Lung microvascular endothelial cell (primary cell): ENCODE data around the gene BARD1. TPM values are rescaled to one million over a fixed set of nuclear protein-coding genes. Genes with fewer than 3 reads are reported as not detected.
"Not testable (repeated sequence)": the region's sequence is repeated elsewhere in the genome, so short reads cannot be mapped to it uniquely, and the experiment has no call there.

Experiments used
- DNase-seq, 2 donors: peaks; one replicate each; pipeline versions ENCODE4 v3.0.0 to v3.0.0-alpha.2; 2010; ENCODE audit warnings: low read depth in 2 of 2
- total RNA-seq: library from RNA; depleted of rRNA; stranded (reverse); fragments of >200 nt; gene quantifications from 2 replicates; pipeline ENCODE4 v1.2.1, GENCODE V29; 2014

Gene BARD1
- total RNA-seq: 8.3 and 8.7 TPM in 2 replicates

DNA sequence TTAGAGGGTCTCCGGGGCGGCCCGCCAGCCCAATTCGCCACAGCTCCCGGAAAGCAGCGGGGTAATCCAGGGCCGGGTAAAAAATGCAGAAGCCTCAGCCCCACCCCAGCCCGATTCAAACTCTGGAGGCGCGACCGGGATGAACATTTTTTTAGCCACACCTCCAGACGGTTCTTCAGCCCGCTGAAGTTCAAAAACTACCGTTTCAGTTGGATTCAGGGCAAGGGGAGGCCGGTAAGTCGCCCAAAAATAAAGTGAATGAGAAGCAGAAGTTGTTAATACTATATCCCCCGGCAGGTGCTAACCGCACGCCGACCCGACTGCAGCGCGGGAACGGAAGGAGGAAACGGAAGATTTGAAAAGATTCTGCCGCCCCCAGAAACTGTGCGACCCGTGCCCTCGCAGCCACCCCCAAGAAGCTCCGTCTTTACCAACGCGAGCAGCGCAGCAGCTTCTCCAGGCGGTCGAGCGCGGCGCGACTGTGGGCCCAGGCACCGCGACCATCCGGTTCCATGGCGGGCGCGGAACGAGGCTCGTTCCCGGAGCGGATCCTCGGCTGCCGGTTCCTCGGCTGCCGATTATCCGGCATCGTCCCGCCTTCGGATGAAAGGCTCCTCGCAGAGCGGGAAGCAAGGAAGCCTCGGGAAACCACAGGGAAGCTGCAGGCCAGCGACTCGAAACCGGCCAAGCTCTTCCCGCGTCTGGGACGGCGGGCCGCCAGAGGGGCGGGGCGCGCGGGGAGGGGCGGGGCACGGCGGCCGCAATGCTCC is at the start of gene BARD1:
Gene BARD1 (minus strand): TSS at position 703 of the 770 bp plus-strand sequence. CDS start 114 bp downstream, at position 589.
- peak; percentile 40 to 47 for DNase-seq

DNA sequence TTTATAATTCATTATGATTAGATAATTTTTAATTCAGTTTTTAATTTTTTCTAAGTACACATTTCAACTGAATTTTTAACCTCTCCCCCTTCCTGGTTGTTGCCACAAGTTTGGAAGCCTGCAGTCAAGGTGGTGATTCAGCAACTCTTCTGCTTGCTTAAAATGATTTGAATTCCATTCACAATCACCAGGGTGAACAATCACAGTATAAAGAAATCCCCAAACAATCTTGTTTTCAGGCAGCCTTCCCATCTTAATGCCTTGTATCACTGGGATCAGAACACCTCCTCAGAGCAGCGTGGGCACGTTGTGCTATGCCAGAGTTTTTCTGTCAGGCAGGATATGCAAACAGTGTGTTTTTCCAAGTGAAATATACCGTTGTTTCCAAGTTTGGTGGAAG is 46.7 kb upstream of the BARD1 start:
- DNase-seq: no peak

DNA sequence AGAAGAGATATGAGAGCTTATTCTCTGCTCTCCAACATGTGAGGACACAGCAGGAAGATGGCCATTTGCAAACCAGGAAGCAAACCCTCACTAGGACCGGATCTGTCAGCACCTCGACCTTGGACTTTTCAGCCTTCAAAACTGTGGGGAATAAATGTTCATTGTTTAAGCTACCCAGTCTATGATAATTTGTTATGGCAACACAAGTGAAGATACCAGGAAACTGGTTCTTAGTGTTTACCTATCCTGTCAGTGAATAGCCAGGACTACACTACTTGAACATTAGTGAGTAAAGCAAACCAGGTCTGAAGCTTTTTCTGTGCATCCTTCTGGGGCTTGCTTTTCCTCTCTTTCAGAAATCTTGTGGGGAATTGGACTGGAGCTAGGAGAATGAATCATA is 44.4 kb upstream of the BARD1 start:
- no peak for DNase-seq

DNA sequence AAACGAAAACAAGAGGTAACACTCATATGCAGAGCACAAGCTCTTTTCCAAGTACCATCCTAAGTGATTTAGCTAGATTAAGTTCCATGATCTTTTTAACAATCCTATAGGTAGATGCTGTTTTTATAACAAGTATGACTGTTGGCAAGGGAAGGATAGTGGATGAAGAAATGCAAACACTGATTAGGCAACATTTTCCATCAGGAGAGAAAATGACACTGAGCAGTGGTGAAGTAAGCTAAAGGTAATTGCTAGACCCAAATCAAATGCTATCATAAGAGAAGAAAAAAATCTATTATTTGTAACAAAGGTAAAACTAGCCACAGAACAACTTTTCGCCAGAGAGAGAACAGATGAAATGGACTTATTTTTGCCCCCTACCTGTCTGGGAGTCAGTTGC is 34.3 kb upstream of the BARD1 start:
- DNase-seq: no peak

DNA sequence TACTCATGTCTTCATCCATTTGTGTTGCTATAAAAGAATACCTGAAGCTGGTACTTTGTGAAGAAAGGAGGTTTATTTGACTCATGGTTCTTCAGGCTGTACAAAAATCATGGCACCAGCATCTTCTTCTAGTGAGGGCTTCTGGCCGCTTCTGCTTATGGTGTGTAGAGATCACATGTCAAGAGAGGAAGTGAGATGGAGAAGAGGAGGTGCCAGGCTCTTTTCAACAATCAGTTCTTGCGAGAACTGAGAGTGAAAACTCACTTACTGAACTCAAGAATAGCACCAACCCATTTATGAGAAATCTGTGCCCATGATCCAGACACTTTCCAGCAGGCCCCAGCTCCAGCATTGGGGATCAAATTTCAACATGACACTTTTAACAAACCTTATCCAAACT is 30.0 kb upstream of the BARD1 start:
- no peak for DNase-seq

DNA sequence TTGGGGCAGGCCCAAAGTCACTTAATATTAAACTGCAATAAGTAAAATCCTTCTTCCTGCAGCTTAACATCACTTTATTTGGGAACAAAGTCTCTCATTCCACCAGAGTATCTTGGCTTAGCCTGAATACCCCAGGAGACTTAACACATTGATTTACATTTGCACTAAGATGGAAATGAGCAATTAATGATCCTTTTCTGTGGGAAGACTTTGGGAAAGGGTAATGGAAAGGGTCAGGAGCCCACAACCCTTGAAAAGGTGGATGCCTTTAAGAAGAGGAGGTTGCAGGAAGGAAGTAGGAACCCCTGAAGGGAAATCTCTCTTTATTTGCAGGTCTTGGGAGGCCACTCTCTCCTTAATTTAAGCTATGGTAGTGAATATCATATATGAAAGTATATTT is 28.0 kb upstream of the BARD1 start:
- DNase-seq: no peak

DNA sequence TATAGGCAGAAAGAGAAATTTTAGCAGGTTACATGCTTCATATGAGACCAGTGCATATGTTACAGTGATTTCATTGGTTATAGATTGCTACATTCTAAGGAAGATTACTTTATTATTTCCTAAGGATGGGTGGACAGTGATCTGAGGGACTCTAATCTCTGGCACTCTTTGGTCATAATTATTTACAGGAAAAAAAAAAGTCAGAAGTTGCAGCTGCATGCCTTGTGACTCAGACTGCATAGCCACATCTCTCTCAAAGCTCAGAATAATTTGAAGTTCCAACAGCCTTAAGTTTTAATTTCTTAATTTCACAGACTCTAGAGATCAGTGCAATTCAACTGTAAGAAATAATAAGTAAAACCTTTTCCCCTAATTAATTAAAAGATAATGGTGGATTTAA is 27.1 kb upstream of the BARD1 start:
- DNase-seq: no peak

DNA sequence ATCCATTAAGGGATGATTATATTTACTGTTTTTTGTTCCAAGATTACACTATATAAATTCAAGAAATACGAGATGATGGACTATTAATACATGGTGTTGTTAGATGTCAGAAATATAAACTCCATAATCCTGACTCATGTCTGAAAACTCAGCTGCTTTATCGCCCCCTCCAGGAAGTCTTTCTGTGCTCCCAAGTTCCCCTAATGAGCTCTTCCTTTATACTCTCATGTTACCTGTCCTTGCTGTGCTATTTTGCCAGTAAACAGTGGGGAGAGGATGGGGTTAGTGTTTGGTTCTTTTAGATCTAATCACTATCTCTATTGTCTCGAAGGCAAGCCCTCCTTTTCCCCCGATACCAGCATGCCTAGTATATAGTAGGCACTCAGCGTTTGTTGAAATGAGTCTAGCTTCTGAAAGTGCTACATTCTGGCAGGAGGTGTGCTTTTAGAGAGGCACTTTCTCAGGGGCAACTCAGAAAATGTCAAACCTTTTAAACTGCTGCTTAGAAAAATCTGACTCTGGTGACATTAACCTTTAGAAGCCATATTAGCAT is 21.4 kb upstream of the BARD1 start:
- peak; percentile 52 to 53 for DNase-seq

DNA sequence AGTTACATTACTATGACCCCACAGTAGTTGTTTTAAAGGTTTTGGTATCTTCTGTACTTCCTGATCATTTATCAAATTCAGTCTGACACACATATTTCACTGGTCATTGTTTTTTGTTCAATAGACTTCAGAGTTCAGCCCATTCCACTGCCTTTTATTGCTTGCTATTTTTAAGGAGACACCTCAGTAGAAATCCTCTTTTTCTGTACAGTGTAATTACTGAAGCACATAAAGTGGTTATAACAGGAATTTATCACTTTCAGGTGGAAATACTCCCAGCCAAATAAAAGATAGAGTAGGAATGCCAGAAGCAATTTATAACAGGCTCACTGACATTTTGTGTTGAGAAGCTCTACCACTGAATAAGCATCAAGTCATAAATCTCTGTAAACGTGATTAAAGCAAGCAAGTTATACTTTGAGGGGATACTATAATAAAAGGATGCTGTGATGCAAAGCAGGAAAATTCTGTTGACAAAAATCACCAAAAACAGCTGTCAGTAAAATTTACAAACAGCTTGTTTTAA is 6.6 kb upstream of the BARD1 start:
- no peak for DNase-seq

DNA sequence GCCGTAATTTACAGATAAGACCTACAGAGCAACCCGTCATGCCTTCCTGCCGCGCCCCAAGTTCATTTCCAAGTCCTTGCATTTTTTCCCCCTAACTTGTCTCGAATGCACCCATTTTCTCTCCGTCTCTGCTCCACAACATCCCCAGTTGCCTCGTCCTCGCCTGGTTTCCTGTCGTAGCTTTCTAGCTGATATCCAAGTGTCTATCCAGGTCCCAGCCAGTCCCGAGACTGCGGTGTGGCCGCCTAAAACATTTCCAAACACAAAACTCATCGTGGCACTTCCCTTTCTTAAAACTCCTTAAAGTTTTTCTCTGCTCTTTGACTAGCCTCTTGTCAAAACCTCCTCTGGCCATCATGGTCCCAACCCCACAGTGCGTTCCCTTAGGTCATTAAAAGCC is 1.2 kb upstream of the BARD1 start:
- DNase-seq: peak in 1 of 2 donors; percentile 16

DNA sequence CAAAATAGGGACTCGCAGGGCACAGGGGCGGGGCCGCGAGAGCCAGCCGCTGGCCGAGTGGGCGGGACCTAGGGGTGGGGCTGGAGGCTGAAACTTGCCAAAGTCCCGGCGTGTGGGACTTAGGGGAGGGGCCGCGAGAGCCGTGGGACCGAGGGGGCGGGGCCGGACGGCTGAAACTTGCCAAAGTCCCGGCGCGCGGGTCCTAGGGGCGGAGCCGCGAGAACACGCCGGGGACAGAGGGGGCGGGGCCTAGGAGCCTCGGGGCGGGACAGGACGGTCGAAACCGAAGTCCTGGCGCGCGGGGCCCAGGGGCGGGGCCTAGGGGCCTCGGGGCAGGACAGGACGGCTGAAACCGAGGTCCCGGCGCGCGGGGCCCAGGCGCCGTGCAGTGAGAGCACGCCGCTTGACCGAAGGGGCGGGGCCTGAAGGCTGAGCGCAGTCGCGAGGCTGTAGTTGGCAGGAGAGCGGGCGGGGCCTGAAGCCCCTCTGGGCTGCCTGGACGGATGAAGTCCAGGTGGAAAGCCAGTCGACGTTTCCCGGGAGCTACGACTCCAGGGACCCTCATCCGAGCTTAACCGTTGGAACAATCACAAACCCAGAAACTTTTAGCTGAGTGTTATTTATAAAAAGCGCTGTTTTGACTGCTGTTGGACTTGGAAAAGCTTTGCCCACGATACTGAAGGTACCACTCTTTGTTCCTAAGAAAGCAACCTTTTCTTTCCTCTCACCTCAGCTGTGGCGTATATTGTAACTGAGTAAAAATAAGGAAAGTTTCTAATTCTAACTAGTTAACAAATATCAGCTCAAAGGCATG is 475 bp upstream of the BARD1 start:
- DNase-seq: peak; percentile 99

DNA sequence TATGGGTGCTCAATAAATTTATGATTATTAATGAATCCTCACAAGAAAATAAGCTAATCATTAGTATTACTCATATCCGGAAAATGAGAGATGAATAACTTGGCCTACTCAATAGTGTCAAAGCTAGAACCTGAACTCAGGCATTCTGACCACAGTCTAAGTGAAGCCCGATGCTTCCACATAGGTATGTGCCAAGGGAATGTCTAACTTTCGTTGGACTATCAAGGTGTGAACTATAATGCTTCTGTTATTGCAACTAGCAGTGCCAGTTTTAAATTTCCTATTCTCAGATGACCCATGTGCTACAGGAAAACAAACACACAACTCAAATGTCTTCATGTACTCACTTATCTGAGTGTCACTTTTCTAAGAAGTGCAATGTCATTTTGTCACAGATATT is 1.8 kb downstream of the BARD1 start:
- DNase-seq: peak; percentile 9 to 13

DNA sequence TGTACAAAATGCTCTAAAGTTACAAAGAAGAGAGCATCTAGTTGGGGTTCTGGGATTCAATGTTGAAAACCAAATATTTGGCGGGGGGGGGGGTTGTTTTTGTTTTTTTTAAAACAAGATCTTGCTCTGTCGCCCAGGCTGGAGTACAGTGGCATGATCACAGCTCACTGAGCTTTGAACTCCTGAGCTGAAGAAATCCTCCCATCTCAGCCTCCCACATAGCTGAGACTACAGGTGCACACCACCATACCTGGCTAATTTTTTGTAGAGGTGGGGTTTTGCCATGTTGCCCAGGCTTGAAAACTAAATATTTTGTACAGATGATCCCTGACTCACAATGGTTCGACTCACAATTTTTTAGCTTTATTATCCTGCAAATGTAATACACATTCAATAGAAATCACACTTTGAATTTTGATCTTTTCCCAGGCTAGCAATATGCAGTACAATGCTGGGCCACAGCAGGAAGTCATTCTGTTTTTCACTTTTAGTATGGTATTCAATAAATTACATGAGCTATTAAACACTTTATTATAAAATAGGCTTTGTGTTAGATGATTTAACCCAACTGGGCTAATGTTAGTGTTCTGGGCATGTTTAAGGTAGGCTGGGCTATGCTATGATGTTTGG is 7.6 kb downstream of the BARD1 start:
- no peak for DNase-seq

DNA sequence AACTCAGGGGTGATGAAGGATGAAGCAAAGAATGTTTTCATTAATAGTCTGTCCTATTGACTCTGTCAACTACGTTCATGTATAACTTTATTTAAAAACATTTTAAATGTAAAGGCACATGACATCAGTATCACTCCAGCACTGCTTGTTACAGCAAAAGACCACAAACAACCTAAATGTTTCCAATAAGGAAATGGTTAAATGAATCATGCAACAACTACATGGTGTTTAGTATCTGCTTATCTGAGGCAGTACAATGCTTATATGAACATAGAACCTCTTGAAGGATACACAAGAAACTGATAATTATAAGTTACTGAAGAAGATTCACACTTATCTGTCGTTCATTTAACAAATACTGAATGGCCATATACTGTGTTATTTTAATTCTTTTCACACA is 8.4 kb downstream of the BARD1 start:
- DNase-seq: no peak

DNA sequence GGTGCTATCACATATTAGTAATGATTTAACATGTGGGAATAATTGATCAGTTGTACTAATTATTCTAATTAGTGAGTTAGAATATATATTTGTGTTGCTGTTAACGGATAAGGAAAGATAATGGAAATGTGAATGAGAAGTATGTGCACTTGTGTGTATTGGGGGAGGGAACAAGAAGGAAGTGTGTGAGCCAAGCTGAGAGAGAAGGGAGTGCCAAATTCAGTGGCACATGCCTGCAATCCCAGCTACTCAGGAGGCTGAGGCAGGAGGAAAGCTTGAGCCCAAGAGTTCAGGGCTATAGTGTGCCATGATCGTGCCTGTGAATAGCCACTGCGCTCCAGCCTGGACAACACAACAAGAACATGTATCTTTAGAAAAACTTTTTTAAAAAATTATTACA is 9.3 kb downstream of the BARD1 start:
- DNase-seq: no peak

DNA sequence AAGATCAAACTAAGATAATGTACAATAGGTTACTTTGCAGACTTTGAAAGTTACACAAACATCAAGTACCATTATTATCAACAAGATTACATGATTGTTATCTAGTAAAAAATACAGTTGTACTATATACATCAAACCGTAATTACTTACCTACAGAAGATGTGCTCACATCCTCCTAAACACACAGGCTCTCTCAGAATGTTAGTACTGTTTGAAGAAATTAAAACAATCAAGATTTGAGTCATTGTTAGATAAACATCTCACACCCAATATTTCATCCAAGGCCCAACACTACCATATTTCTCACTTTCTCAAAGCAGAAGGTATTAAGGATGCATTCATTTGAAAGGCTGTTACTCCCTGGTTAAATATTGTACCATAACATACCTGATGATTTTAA is 12.6 kb downstream of the BARD1 start:
- DNase-seq: no peak

DNA sequence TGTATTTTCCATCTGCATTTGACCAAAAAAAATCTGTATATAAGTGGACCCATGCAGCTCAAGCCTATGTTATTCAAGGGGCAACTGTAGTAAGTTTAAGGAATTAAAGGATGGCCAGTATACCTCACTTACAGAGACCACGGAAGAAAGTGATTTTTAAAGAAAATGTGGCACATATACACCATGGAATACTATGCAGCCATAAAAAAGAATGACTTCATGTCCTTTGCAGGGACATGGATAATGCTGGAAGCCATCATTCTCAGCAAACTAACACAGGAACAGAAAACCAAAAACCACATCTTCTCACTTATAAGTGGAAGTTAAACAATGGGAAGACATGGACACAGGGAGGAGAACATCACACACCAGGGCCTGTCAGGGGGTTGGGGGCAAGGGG is 26.3 kb downstream of the BARD1 start:
- not testable (repeated sequence) for DNase-seq

DNA sequence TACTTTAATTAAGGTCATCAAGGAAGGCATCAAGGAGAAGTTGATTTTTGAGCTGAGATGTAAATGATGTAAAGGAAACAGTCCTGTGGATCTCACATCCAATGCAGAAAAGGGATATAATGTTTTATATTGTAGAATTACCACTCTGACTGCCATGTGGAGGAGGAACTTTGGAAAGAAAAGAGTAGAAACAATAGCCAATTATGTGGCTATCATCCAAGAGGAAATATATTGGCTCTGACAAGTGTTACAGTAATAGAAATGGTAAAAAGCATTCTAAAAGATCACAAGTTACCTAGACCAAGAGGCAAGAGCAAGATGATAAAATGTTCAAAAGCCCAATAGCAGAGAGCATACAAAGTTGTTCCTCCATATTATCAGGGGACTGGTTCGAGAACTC is 26.8 kb downstream of the BARD1 start:
- peak; percentile 26 to 73 for DNase-seq

DNA sequence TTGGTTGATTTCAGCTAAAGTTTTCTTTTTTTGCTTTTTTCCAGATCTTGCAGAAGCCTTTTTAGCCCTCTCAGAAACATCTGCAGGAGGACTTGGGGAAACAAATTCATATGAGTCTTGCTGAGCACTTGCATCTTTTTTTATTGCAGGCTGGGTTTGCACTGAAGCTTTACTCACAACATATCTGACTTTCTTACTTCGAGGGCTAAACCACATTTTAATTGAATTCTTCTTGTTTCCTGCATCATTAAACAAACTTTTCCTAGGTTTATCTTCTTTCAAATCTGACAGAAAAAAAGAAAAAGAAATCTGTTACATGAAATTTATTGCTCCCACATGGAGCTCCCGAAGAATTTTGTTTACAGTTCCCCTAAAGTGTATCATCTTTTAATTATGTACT is 28.3 kb downstream of the BARD1 start:
- DNase-seq: no peak

DNA sequence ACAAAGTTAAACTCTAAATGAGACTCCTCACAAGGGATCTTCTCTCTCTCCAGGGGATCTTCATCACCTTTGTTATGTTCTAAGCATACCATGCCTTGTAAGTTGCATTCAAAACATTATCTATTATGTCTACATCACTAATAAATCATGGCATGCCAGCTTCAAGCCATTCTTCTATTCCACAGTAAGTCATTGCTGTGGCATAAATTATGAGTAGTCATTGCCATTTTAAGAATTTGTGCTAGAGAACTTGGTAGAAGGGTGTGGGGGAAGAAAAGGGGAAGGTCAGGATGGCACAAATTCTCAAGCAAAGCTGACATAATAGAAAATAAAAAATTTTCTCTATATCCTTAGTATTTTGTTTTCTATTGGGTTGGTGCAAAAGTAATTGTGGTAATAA is 33.5 kb downstream of the BARD1 start:
- no peak for DNase-seq

DNA sequence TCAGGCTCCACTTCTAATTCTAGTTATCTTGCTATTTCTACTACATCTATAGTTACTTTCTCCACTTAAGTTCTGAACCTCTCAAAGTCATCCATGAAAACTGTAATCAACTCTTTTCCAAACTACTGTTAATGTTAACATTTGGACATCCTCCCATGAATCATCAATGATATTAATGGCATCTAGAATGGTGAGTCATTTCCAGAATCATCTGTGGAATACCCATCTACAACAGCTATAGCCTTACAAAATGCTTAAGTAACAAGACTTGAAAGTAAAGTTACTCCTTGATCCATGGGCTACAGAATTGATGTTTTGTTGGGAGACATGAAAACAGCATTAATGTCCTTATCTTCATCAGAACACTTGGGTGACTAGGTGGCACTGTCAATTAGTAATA is 35.4 kb downstream of the BARD1 start:
- DNase-seq: peak in 1 of 2 donors; percentile 78

DNA sequence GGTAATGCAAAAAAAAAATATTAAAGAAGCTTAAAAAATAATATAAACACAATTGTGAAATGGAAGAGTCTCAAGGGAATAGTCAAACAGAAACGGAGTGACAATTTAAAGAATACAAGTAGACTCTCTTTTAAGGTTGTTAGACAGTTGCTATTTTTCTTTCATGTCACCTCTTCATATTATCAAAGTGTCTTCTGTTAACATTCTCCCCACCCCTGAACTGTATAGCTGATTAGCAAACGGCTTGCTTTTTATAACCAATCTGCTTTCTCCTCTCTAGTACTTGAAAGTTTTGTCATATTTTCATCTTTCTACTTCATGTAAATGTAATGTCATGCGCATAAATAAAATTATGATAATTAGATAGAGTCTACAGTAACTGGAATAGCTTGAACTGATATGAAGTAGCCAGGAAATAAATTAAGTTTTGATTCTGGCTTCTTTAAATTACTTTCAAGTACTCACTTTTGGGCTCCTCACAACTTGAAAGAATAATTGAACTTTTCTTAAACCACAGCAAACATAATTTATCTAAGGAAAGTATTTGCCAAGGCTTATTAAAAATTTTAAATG is 37.0 kb downstream of the BARD1 start:
- DNase-seq: no peak
